HL-60/S4 (cell line): ENCODE data around the gene CLDN15.
"Not testable (repeated sequence)": the region's sequence is repeated elsewhere in the genome, so short reads cannot be mapped to it uniquely, and the experiment has no call there.

ENCODE experiments used
- in situ Hi-C: fragments of 300-500 bp; cut with MboI; formaldehyde crosslinking; loops from 2 replicates; pipeline ENCODE4 v1.14.3; 2022; ENCODE audit warnings: low sequenced_read_pairs

The CLDN15 gene

GRCh38 chr7:101225650-101226049 is 12.0 kb downstream of the CLDN15 start:
- in situ Hi-C loops: no loop called here

- in situ Hi-C loops: no loop called here
Measured at GRCh38 chr7:101223528-101223927, 14.1 kb downstream of the CLDN15 start.

GRCh38 chr7:101222275-101222830 is 15.2 kb downstream of the CLDN15 start:
- in situ Hi-C loops: no loop called here

- in situ Hi-C loops: no loop called here
Measured at GRCh38 chr7:101220295-101220694, 17.3 kb downstream of the CLDN15 start.

GRCh38 chr7:101218236-101219125 is 19.1 kb downstream of the CLDN15 start:
- in situ Hi-C loops: no loop called here

DNA sequence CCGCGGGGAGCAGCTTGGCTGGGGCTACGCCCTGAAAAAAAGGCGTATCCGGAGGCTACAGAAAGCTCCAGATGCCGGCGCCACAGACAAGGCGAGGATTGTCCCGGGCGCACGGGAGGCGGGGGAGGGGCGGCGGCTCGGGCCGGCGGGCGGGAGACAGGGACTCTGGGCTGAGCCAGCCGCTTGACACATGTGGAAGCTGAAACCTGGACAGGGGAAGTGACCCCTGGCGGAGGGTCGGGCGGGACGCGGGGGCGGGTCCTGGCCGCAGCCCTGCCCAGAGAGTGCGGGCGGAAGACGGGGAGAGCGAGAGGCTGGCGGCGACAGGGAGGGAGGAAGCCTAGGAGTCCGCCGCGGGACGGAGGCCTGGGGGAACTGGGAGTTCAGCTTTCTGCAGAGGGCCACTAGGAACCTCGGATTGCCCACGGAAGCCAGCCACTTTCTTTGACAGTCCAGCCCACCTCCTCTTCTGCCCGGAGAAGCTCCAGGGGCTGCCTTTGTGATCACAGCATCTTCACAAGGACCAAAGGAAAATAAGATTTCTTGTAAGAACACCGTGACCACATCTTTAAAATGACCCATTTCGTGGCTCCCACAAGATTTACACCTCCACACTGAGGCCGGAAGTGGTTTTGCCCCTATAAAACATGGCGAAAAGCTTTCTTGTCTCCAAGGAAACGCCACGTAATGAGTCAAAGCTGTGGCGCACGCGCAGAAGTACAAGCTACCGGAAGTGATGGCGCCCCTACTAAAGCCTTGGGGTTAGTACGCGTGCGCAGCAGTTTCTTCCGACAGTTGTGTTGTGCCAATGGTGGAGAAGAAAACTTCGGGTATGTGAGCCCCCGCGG is 20.0 kb downstream of the CLDN15 start, which contains the start of the genes PLOD3 and ZNHIT1:
TSS of gene PLOD3 (minus strand) at position 194 of the 848 bp plus-strand sequence. CDS start 307 bp downstream, outside the sequence.
TSS of gene ZNHIT1 (plus strand) at position 778 of the 848 bp plus-strand sequence. CDS start at position 809, 31 bp downstream.
- in situ Hi-C loops: no loop called here

DNA sequence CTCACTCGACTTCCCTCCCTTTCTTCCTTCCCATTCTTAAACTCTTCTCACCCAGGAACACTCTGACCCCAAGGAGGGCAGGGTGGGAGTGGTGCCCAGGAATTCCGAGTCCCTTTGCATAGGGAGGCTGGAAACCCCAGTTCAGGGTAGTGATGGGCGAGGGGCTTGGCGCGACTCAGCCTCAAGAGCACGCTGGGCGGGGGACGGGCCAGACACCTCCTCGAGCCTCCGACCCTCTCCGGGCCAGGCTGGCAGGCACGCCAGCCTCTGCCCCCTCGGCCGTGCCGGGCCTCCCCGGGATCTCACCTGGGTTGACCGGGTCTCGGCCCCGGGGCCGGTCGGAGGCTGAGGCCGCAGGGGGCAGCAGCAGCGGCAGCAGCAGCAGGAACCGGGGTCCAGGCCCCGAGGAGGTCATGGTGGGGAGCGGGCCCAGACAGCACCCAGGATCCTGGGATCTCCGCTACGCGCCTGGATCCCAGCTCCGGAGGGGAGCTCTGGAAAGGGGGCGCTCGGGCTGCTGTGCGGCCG is 20.7 kb downstream of the CLDN15 start:
- in situ Hi-C loops: no loop called here

- in situ Hi-C loops: no loop called here
Measured at GRCh38 chr7:101216001-101216859, 21.4 kb downstream of the CLDN15 start.

- in situ Hi-C loops: no loop called here
Measured at GRCh38 chr7:101212014-101212413, 25.6 kb downstream of the CLDN15 start.

- in situ Hi-C loops: no loop called here
Measured at GRCh38 chr7:101211501-101211900, 26.1 kb downstream of the CLDN15 start.

- in situ Hi-C loops: no loop called here
Measured at GRCh38 chr7:101210143-101210542, 27.5 kb downstream of the CLDN15 start.

DNA sequence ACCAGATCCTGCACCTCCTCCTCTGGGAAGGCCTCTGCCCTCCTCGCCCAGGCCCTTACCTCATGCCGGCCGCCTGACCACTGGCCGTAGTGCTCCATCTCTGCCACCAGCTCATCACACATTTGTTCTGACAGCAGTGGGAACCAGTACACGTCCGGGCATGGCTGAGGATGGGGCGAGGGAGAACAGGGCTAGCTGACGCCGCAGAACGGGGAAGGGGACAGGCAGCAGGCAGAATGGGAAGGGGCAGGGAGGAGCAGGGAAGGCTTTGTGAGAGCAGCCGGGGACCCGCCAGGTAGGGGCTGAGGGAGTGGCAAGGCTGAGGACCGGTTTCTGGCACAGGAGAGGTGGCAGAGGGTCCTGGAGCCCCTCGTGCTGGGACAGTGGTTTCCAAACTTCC is 28.8 kb downstream of the CLDN15 start:
- in situ Hi-C loops: no loop called here

- in situ Hi-C loops: no loop called here
Measured at GRCh38 chr7:101207459-101207858, 30.1 kb downstream of the CLDN15 start.

GRCh38 chr7:101206665-101207042 is 30.9 kb downstream of the CLDN15 start:
- in situ Hi-C loops: no loop called here

DNA sequence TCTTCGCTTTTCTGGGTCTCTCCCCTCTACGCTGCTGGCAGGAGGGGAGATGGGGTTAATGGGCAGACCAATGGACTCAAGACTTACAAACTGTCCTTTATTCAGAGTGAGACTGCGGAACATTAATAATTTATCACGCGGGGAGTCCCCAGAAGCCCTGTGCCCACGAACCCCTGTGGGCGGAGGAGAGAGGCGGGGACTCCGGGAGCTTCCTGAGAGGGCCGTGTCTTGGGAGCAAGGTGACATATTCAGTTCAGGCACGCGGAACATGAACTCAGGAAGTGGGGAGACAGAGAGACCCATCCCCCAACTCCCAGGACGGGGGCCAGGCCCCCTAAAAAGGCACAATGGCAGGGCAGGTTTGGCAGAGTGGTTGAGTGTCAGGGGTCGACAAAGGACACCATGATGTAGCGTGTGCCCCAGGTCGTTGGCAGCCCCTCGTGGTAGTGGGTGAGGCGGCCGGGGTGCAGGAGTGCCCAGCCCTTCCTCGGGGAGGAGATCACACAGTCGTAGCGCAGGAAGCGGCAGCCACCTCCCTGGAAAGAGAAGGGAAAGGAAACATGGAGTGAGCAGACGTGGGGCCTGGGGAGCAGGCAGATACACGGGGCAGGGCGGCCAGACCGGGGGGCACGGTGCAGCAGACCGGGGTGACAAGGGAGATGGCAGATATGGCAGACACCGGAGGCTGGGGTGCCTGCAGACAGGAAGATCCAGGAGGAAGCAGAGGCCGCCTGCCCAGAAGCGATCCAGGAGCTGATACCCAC is 31.5 kb downstream of the CLDN15 start:
- in situ Hi-C loops: no loop called here

- in situ Hi-C loops: not testable (repeated sequence)
Measured at GRCh38 chr7:101203740-101204738, 33.6 kb downstream of the CLDN15 start.

GRCh38 chr7:101202603-101202918 is 35.0 kb downstream of the CLDN15 start:
- in situ Hi-C loops: no loop called here
